ENCODE results near the gene TESK2.

GRCh38 chr1:45522324-45523104 lies 31.6 kb upstream of the TESK2 start:
- TF ChIP-seq GATA2 (IDR thresholded peaks at IDR 0.05; ENCODE audit: low read depth, low read length) (no peak), GATA3 (IDR thresholded peaks at IDR 0.05; ENCODE audit: low read depth, low read length) (no peak)

All from SH-SY5Y (cell line).